Urinary bladder (tissue), 4 donors: ENCODE measurements around the gene C5orf15. TPM values are rescaled to one million over a fixed set of nuclear protein-coding genes. Genes with fewer than 3 reads are reported as not detected.

ENCODE experiments used
- DNase-seq: peaks from one replicate; pipeline ENCODE4 v3.0.0-alpha.2; 2015; ENCODE audit errors: extremely low spot score
- H3K27ac ChIP-seq: one replicate; pipeline ENCODE4 v1.5.1; 2013; ENCODE audit warnings: low read depth, mild to moderate bottlenecking, moderate library complexity
- H3K36me3 ChIP-seq: one replicate; pipeline ENCODE4 v1.6.1; 2013; ENCODE audit warnings: mild to moderate bottlenecking, moderate library complexity; ENCODE audit not compliant: insufficient read depth
- H3K4me1 ChIP-seq: one replicate; pipeline ENCODE4 v1.6.1; 2013; ENCODE audit warnings: mild to moderate bottlenecking, moderate library complexity; ENCODE audit not compliant: insufficient read depth
- H3K4me3 ChIP-seq: one replicate; pipeline ENCODE4 v1.5.1; 2013; ENCODE audit warnings: low read depth, low read length
- WGBS: extraction: QIAGEN DNeasy Blood & Tissue Kit; methylation state at CpG from one replicate; pipeline ENCODE4 v1.1.7; 2013; 5-methylcytosine and 5-hydroxymethylcytosine counted together
- polyA plus RNA-seq: library from polyadenylated mRNA; stranded (reverse); fragments of 200-250 nt; gene quantifications from one replicate; pipeline ENCODE4 v1.2.3, GENCODE V29; 2013
- total RNA-seq: library from RNA; depleted of rRNA; stranded (reverse); fragments of >200 nt; gene quantifications from one replicate; pipeline ENCODE4 v1.2.3, GENCODE V29; 2014
- donor health status: healthy with polysubstance abuse.
- donor health status: healthy.

C5orf15 gene
- total and polyA plus RNA-seq, 2 donors = 39.8 to 81.7 TPM

GRCh38 chr5:133909603-133910002, 58.8 kb downstream of the C5orf15 start:
- no peak for DNase-seq
- Histone ChIP-seq H3K4me1 (no peaks in the 10 kb centered on the region), H3K27ac (no peak overlapping the region), H3K36me3 (no peaks in the 10 kb centered on the region), H3K4me3 (no peak overlapping the region)
- WGBS = 68% methylated on average over 4 of the region's 4 CpGs

DNA sequence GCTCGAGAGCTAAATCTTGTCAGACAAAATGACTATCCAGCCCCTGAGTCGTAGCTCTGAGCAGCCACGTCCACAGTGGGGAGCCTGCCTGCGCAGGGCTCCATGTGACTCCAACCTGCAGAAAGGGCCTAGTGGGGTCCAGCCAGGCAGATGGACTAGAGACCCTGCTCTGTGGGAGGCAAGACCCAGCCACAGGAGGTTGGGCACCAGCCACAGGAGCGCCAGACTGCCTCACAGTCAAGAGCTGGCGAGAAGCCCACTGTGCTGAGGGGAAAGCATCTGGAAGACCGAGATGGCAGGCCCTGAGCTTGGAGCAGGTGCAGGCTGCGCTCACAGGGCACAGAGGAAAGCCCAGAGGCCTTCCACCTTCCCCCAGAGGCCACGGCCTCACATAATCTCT, 61.4 kb downstream of the C5orf15 start:
- no peak for DNase-seq
- no peaks in the 10 kb centered on the region for H3K36me3 ChIP-seq
- WGBS = 79% methylated on average over 9 of the region's 9 CpGs
- no peak overlapping the region for H3K27ac ChIP-seq
- no peaks in the 10 kb centered on the region for H3K4me1 ChIP-seq
- no peak overlapping the region for H3K4me3 ChIP-seq

DNA sequence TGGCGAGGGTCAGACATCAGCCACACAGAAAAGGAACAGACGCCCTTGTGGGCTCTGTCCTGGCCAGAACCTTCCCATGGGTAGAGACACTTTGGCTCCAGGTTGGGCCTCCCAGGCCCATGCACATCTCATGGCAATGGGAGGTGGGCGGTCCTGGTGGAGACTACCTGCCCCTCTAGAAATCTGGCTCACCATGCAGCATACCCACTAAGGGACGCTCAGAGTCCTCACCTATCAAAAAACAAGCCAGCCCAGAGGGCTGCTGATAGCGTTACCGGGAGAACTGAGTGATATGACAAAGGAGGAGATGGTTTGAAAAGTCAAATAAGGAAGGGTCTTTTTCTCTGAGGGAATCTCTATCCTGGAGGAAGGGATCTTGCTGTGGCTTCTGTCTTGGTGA, 62.1 kb downstream of the C5orf15 start:
- WGBS = 90% methylated on average over 6 of the region's 6 CpGs
- no peak overlapping the region for H3K27ac ChIP-seq
- DNase-seq = no peak
- no peaks in the 10 kb centered on the region for H3K36me3 ChIP-seq
- no peak overlapping the region for H3K4me3 ChIP-seq
- no peaks in the 10 kb centered on the region for H3K4me1 ChIP-seq

Other genes starting within 250 kb of the C5orf15 start
- gene VDAC1, start 36.4 kb upstream of the C5orf15 start, total RNA-seq = 136 TPM
- 94.3 TPM for gene VDAC1, start 36.4 kb upstream of the C5orf15 start, polyA plus RNA-seq
- 1.1 TPM for gene TCF7, start 146.1 kb upstream of the C5orf15 start, total RNA-seq
- gene TCF7, start 146.1 kb upstream of the C5orf15 start, polyA plus RNA-seq = 3.9 TPM
- 272 TPM for gene SKP1, start 208.3 kb upstream of the C5orf15 start, total RNA-seq
- gene SKP1, start 208.3 kb upstream of the C5orf15 start, polyA plus RNA-seq = 745 TPM